Stimulated activated CD8-positive, alpha-beta memory T cell treated with anti-CD3 and anti-CD28 coated beads, Interleukin-7, amount 100 ng/mL, for 48 hours (primary cell): Measurements from ENCODE around the gene GRK5.

Experiments used
- DNase-seq, 2 donors: peaks; one replicate each; pipeline ENCODE4 v3.0.0-alpha.2; 2020; ENCODE audit warnings: low read depth in 1 of 2; ENCODE audit errors: extremely low read depth in 1 of 2

Gene GRK5

DNA sequence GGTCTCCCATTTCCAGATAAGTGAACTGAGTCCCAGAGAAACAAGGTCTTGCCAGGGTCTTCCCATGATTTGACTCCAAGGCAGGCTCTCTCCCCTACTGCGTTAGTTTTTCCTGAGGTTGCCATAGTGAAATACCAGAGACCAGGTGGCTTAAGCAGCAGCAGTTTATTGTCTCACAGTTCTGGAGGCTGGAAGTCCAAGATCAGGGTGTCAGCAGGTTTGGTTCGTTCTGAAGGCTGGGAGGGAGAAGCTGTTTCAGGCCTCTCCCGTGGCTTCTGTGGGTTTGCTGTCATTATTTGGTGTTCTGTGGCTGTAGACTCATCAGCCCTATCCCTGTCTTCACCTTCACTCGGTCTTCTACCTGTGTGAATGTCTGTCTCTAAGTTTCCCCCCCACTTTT, 129.9 kb downstream of the GRK5 start:
- no peak for DNase-seq

DNA sequence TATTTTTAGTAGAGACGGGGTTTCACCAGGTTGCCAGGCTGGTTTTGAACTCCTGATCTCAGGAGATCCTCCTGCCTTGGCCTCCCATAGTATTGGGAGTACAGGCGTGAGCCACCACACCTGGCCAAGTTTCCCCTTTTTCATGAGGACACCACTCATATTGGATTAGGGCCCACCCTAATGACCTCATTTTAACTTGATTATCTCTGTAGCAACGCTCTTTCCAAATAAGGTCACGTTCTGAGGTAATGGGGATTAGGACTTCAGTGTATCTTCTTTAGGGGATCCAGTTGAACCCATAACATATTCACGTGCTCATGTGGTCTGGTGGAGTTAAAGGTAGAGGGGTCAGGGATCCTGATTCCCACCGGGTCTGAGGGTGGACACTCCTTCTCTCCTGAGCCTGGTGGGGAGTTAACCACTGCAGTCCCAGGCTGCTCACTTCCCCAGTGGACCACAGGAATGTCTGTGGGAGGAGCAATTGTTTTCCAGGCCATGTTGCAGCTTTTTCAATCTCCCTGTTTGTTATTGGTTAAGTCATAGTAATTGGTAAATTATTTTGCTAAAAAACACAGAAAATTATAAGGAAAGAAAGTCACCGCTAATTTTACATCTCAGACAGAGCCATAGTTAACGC, 130.5 kb downstream of the GRK5 start:
- DNase-seq, result no peak

DNA sequence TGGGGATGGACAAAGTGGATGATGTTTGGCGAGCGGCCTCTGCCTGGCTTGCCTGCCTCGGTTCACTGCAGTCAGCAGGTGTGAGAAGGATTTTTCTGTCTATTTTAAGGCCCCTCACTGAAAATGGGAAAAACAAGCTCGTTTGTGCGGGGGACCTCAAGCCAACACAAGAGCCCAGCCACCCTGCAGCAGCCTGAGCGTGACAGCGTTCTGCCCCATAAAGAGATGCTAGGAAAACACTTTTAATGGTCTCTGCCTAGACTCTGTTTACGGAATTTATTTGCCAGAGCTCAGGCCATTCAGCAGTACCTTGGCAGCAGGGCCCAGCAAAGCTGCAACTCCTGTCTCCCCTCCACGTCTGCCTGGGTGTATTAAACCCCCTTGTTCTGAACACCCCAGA, 131.7 kb downstream of the GRK5 start:
- DNase-seq, result no peak

- DNase-seq, result no peak
Measured at GRCh38 chr10:119340893-119341458, 133.6 kb downstream of the GRK5 start.

- peak; percentile 30 to 67 for DNase-seq
Measured at GRCh38 chr10:119341459-119342301, 134.3 kb downstream of the GRK5 start.

DNA sequence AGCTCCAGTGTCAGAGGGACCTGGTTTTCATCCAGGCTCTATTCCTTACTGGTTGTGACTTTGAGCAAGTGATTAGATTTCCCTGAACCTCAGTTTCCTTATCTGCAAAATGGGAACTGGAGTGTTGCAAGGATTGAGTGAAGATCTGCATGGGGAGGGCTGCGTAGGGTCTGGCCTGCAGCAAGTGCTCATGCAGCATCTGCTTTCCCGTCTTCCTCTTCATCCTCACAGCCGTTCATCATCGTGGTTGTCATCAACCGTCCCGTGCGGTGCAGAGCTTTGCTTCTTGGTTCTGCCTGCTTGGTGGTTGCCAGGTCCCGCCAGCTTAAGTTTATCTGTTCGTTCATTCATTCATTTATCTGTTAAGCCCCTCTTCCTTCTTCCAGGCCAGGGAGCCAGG, 135.0 kb downstream of the GRK5 start:
- DNase-seq, result no peak

DNA sequence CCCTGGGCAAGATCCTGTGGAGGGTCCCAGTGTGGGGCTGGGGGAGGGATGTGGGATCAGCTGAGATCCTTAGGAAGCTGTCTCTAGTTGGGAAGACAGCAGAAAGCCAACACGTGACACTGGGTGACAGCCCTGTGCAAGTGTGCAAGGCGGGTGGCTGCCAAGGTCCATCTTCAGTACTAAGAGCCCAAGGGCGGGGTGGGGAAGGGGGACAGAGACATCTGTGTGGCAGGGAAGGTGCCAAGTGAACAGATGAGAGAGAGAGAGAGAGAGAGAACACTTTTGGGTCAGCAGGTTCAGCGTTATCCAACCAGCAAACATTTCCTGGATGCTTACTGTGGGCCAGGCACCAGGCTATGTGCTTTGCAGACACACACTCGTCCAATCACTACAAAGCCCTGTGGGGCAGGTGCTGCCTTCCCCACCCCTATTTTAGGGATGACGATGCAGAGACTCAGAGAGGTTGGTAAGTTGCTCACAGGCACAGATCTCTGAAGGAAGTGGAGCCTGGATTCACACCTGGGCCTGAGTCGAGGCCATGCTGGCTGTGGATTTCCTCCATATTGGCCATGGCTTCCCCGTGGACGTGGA, 135.7 kb downstream of the GRK5 start:
- no peak for DNase-seq

DNA sequence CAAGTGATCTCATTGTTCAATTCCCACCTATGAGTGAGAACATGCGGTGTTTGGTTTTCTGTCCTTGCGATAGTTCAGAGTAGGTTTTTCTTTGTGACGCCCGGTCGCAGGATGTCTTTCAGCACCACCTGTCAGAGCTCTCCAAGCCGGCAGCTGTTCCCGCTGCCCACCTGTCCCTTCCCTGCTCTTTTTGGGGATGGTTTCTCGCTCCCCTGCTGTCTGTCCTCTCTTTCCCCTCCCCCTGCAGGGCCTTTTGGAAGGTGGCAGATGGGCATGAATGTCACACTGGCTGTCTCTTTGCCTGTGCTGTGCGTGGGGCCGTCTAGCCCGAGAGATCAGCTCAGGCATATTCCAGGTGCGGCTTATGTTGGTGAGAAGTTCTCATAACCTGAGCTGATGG, 137.0 kb downstream of the GRK5 start:
- no peak for DNase-seq

GRCh38 chr10:119346095-119346832, 138.9 kb downstream of the GRK5 start:
- DNase-seq, result no peak

DNA sequence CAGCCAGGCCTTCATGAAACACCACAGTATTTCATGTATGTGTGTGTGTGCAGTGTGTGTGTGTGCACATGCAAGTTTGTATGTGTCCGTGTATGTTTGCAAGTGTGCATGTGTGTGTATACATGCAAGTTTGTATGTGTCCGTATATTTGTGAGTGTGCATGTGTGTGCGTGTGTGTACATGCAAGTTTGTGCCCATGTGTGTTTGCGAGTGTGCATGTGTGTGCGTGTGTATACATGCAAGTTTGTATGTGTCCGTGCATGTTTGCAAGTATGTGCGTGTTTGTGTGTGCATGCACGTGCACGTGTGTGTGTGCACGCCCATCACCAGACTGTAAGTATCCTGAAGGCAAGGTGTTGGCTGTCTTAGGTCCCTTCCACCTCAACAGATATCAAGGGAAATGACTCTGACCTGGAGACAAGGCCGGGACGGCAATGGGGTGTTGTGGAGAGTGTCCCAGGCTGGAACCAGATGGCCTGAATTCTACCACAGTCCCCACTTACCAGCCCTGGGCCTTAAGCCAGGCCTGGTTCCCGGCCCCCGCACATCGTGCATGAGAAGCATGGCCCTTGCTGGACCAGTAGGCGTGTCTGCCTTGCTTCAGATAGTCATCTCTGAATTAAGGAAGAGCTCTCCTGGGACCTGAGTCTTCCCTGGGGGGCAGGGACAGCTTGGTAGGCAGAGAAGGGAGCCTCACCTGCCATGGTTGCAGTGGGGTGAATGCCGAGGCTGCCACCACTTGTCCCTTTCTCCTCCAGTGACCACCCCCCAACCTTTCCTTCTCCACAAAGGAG, 140.0 kb downstream of the GRK5 start:
- no peak for DNase-seq

- DNase-seq, result no peak
Measured at GRCh38 chr10:119348106-119348505, 140.7 kb downstream of the GRK5 start.

DNA sequence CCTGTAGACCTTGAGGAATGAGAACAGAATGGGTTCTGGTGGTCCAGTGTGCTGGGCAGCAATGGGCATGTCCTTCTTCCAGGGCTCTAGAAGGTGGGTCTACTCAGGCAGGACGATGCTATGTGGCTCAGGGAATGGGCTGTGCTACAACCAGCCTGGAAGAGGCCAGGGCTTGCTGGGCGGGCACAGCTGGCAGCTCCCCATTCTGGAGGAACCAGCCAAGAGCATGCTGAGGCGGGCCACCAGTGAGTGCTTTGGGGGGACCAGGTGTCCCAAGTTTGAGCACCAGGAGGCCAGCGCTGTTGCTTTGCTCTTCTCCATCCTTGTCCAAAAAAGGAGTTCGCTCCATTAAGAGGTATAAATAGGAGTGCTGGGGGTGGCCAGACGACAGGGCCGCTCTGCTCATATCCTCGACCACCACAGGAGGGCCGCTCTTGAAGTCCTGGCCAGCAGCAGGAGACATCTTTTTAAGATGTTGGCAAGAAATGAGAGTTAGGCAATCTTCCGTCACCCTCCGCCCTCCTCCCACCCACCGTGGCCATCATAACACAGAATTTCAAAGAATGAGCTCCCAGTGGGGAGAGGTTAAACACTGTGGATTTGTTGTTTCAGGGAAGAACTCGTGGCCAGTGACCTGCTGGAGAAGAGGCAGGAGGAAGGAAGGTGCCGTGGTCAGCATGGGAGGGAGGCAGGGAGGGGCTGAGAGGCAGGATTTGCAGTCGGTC, 141.3 kb downstream of the GRK5 start:
- no peak for DNase-seq

DNA sequence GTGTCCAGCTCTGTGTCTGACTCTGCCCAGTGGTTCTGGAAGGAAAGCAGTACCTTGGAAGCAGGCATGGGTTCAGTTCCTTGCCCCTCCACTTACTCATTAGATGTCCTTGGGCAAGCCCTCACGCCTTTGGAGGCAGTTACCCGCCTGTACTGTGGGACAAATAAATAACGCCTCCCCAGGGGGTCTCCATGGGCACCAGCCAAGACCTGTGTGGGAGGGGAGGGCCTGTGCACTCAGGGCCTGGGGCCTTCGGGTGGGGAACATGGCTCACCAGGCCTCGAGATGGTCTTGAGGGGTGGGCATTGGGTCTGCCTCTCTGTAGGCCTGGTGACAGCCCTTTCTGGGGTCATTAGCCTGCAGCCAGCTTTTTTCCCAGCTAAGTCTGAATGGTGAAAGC, 142.0 kb downstream of the GRK5 start:
- DNase-seq, result no peak

DNA sequence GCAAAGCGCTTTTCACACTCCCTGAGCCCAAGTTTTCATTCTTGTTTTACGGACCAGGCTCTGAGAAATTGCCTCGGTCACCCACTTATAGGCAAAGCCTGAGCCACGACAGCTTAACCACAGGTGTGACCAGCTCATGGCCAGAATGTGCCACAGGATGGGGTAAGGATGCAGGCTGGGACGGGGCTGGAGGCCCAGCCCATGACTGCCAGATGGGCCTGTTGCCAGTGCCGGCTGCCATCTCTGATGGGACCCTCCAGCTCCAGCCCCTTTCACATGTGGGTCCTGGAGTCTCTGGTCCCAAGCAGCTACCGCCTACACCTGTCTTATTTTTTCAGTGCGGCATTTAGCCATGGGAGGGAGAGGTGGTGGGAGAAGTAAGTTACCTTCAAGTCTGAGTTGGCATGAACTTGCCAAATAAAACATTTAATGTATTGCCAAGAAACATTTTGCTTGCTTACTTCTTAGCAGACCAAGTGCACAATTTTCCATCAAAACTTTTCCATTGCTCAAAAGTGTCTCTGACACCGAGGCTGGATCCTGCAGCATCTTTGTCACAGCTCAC, 142.6 kb downstream of the GRK5 start:
- no peak for DNase-seq

GRCh38 chr10:119350502-119351097, 143.2 kb downstream of the GRK5 start:
- no peak for DNase-seq

GRCh38 chr10:119351189-119351588, 143.8 kb downstream of the GRK5 start:
- DNase-seq, result no peak

DNA sequence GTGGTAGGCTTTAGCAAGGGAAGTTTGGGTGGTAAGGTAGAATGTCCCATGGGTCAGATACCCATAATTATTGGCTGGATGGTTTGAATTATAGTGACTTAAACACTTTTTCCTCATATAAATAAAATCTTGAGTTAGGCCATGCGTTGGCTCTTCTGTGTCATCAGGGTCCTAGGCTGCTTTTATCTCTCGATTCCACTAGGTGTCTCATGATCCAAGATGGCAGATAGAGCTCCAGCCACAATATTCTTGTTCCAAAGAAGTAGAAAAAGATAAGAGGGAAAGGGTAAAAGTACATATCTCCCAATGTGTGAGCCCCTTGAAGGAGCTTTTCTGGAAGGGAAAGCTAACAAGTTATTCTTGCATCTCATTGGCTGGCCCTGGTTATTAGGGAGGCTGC, 144.7 kb downstream of the GRK5 start:
- DNase-seq, result no peak

- DNase-seq, result no peak
Measured at GRCh38 chr10:119352807-119353206, 145.4 kb downstream of the GRK5 start.

GRCh38 chr10:119353421-119353820, 146.1 kb downstream of the GRK5 start:
- DNase-seq, result no peak
